WERI-Rb-1 (cell line): ENCODE data around the gene PLEKHN1.

ENCODE experiments used
- DNase-seq: peaks from one replicate; pipeline ENCODE4 v3.0.0-alpha.2; 2020
- H3K27ac ChIP-seq: fragments of 250-450 bp; sonication (Bioruptor Pico); 2 replicates; pipeline ENCODE4 v1.5.1; 2020; ENCODE audit warnings: mild to moderate bottlenecking, moderate library complexity
- H3K27me3 ChIP-seq: fragments of 250-450 bp; sonication (Bioruptor Pico); 2 replicates; pipeline ENCODE4 v1.5.1; 2021; ENCODE audit warnings: mild to moderate bottlenecking, low read depth, moderate library complexity; ENCODE audit not compliant: insufficient read depth, severe bottlenecking
- H3K36me3 ChIP-seq: fragments of 250-450 bp; sonication (Bioruptor Pico); 2 replicates; pipeline ENCODE4 v1.5.1; 2020; ENCODE audit warnings: mild to moderate bottlenecking, moderate library complexity
- H3K4me3 ChIP-seq: 2 replicates; pipeline ENCODE4 v1.5.1; 2011; ENCODE audit warnings: low read depth, mild to moderate bottlenecking, control low read depth, low read length
- H3K9me3 ChIP-seq: fragments of 250-450 bp; sonication (Bioruptor Pico); 2 replicates; pipeline ENCODE4 v1.5.1; 2021; ENCODE audit warnings: mild to moderate bottlenecking, moderate library complexity; ENCODE audit not compliant: severe bottlenecking
- CTCF ChIP-seq: IDR thresholded peaks from 2 replicates; pipeline ENCODE4 v1.5.1; 2011; ENCODE audit warnings: low read depth, mild to moderate bottlenecking, control low read depth, inconsistent platforms, low read length

PLEKHN1 gene

GRCh38 chr1:1019122-1019999 lies 53.1 kb downstream of the PLEKHN1 start:
- peak overlapping the region; percentile 26; the same call in 1 of the 2 replicates for H3K4me3 ChIP-seq
- H3K27me3 ChIP-seq, result no peaks in the 10 kb centered on the region
- peaks cover 18% of the 10 kb centered on the region for H3K36me3 ChIP-seq
- TF ChIP-seq CTCF, result peak; percentile 51
- peak; percentile 75 for DNase-seq
- H3K9me3 ChIP-seq, result no peaks in the 10 kb centered on the region
- peak overlapping the region; percentile 69 for H3K27ac ChIP-seq

DNA sequence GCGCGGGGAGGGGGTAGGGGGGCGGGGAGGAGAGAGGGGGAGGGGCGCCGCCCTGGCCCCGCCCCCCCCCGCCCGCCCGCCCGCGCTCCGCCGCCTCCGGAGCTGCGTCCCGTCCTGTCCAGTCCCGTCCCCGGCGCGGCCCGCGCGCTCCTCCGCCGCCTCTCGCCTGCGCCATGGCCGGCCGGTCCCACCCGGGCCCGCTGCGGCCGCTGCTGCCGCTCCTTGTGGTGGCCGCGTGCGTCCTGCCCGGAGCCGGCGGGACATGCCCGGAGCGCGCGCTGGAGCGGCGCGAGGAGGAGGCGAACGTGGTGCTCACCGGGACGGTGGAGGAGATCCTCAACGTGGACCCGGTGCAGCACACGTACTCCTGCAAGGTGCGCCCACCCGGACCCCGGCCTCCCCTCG lies 53.7 kb downstream of the PLEKHN1 start, which contains the start of gene AGRN:
TSS of gene AGRN (plus strand) at position 121 of the 405 bp plus-strand sequence. CDS start at position 174, 53 bp downstream.
- peaks cover 24% of the 10 kb centered on the region for H3K36me3 ChIP-seq
- peak within 1 kb of the TSS; percentile 48 for H3K4me3 ChIP-seq
- TF ChIP-seq CTCF, result no peak
- H3K27me3 ChIP-seq, result no peaks in the 10 kb centered on the region
- H3K27ac ChIP-seq, result peak within 1 kb of the TSS; percentile 88
- H3K9me3 ChIP-seq, result no peaks in the 10 kb centered on the region
- DNase-seq, result no peak

DNA sequence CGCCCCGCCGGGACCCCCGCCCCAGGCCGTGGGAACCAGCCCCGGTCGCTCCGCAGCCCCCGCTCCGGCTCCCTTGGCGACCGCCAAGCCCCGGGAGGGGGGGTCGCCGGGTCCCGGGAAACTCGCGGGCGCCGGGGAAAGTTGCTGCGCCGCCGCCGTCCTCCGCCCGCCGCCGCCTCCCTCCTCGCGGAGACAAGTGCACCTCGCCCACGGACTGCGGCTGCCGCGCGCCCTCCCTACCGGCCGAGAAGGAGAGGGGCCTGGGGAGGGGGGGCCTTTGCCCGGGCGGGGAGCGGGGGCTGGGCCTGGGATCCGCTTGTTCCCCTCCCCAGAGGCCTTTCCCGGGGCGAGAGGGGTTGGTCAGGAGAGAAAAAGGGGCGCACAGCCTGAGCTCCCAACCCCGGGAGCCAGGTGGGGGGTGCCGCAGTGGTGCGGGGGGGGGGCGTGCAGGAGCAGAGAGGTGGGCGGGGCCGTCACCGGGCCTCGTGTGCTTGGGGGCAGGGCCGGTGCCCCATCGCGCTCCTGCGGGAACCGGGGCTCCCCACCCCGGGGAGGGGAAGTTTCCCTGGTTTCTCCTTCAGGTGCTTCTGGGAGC lies 54.2 kb downstream of the PLEKHN1 start:
- no peak for TF ChIP-seq CTCF
- no peaks in the 10 kb centered on the region for H3K9me3 ChIP-seq
- H3K36me3 ChIP-seq, result peaks cover 24% of the 10 kb centered on the region
- peak overlapping the region; percentile 48 for H3K4me3 ChIP-seq
- H3K27ac ChIP-seq, result peak overlapping the region; percentile 88
- H3K27me3 ChIP-seq, result no peaks in the 10 kb centered on the region
- DNase-seq, result no peak

DNA sequence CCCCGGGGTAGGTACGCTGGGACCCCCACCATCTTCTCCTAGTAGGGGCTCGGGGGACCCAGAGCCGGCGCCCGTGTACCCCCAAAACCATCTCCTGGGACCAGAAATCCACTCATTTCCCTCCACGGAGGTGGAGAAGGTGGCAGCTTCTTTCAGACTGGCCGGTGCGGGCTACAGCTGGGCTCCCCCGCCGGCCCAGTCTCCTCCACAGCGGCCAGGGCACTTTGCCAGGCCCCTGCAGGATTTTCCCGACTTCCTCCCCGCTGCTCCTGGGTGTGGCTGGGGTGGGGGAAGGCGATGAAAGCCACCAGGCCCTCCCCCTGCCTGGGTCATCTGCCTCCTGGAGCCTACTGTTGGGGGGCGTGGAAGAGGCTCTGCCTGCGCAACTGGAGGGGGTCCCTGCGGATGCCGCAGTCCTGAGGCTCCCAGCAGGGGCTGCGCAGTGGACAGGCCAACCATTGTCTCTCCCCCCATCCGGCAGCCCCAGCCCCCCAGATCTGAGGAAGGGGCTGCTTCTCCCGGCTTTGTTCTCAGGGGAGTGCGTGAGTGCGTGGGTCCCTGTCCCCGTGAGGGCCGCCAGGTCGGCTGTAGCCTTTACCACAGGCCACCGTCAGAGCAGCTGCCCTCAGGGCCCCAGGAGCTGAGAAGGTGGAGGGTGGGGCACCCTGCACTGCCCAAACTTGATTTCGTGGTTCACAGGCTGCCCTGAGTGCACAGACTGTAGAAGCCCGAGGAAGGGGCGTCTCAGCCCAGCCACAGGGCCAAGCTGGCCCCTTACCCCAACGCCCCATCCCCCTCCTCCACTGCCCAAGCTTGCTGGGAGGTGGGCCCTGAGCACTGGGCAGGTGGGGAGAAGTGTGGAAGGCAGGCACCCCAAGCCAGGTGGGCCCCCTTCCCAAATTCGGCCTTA lies 55.0 kb downstream of the PLEKHN1 start:
- TF ChIP-seq CTCF, result no peak
- peak; percentile 53 for DNase-seq
- peaks cover 26% of the 10 kb centered on the region for H3K36me3 ChIP-seq
- peak overlapping the region; percentile 65 for H3K27ac ChIP-seq
- no peaks in the 10 kb centered on the region for H3K27me3 ChIP-seq
- peak overlapping the region; percentile 48 for H3K4me3 ChIP-seq
- H3K9me3 ChIP-seq, result no peaks in the 10 kb centered on the region

DNA sequence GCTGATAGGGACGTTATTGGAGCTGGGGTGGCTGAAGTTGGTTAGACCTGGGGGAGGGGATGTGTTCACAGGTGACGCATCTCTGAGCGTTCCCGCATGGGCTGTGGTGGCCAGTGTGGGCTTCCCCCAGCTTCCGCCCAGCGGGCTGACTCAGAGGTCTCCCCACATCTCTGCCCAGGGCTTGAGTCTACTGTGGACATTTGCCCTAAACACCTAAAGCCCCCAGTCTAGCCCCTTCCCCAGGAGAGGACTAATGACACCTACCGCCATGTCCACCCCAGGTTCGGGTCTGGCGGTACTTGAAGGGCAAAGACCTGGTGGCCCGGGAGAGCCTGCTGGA lies 55.6 kb downstream of the PLEKHN1 start:
- TF ChIP-seq CTCF, result no peak
- no peak for DNase-seq
- Histone ChIP-seq H3K4me3 (no peak overlapping the region), H3K27me3 (no peaks in the 10 kb centered on the region), H3K27ac (peak overlapping the region; percentile 65), H3K9me3 (no peaks in the 10 kb centered on the region), H3K36me3 (peaks cover 31% of the 10 kb centered on the region)
